Testis (tissue), 2 donors: Measurements from ENCODE around the gene DGKB.

Experiments
- CTCF ChIP-seq, 3 experiments: fragments of 450-650 bp in 2 of 3; fragments of 200-600 bp in 1 of 3; sonication (generic) in 1 of 3; IDR thresholded peaks; one replicate each; pipeline ENCODE4 v1.5.1; 2016 to 2019; ENCODE audit warnings: antibody characterized with exemption in 3 of 3, mild to moderate bottlenecking in 2 of 3, moderate library complexity in 1 of 3
- POLR2A ChIP-seq: fragments of 450-650 bp; IDR thresholded peaks from one replicate; pipeline ENCODE4 v1.6.1; 2017; ENCODE audit warnings: antibody characterized with exemption, mild to moderate bottlenecking, moderate library complexity

- TF ChIP-seq POLR2A (no peak), CTCF (IDR thresholded peaks at IDR 0.05) (no peak)
Observed at GRCh38 chr7:14891289-14891688, 11.3 kb downstream of the DGKB start.
